ENCODE data around the gene METAP1D.

- TF ChIP-seq CTCF (IDR thresholded peaks at IDR 0.05) (peak; percentile 54), CHD2 (IDR thresholded peaks at IDR 0.05; ENCODE audit: low read length, partially characterized antibody) (no peak), TCF12 (IDR thresholded peaks at IDR 0.05) (no peak), USF2 (IDR thresholded peaks at IDR 0.05; ENCODE audit: borderline replicate concordance, low read depth, low read length) (no peak), FOXM1 (IDR thresholded peaks at IDR 0.05; ENCODE audit: low read depth) (no peak), FOXJ3 (CRISPR knock-in tag; IDR thresholded peaks at IDR 0.05) (no peak), TAF1 (IDR thresholded peaks at IDR 0.05; ENCODE audit: borderline replicate concordance, low read depth, low read length) (no peak)
- TF ChIP-seq, protein P1, sequence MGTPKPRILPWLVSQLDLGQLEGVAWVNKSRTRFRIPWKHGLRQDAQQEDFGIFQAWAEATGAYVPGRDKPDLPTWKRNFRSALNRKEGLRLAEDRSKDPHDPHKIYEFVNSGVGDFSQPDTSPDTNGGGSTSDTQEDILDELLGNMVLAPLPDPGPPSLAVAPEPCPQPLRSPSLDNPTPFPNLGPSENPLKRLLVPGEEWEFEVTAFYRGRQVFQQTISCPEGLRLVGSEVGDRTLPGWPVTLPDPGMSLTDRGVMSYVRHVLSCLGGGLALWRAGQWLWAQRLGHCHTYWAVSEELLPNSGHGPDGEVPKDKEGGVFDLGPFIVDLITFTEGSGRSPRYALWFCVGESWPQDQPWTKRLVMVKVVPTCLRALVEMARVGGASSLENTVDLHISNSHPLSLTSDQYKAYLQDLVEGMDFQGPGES (IDR thresholded peaks at IDR 0.05; ENCODE audit: low read depth, low read length) = no peak
These were observed 106.6 kb downstream of the METAP1D start for GRCh38 chr2:172106108-172106961.

All from SK-N-SH (cell line).